SU-DHL-6 (cell line): Measurements from ENCODE around the gene LGALS1.

ENCODE experiments used
- H2AFZ ChIP-seq: fragments of 200-600 bp; sonication (generic); 2 replicates; pipeline ENCODE4 v1.6.1; 2014; ENCODE audit warnings: low read depth, mild to moderate bottlenecking, moderate library complexity, mixed read lengths, antibody characterized with exemption, low read length; ENCODE audit not compliant: severe bottlenecking
- H3F3A ChIP-seq: fragments of 200-600 bp; shearing (Covaris generic); 2 replicates; pipeline ENCODE4 v1.6.0; 2016; ENCODE audit warnings: antibody characterized with exemption, mild to moderate bottlenecking; ENCODE audit not compliant: insufficient read depth
- H3K27ac ChIP-seq: fragments of 200-600 bp; sonication (generic); 2 replicates; pipeline ENCODE4 v1.5.1; 2016; ENCODE audit warnings: low read depth, mild to moderate bottlenecking, low read length, moderate library complexity, mixed read lengths
- H3K27me3 ChIP-seq: fragments of 200-600 bp; sonication (generic), shearing (Covaris generic); 2 replicates; pipeline ENCODE4 v1.6.0; 2014; ENCODE audit warnings: mild to moderate bottlenecking, low read length
- H3K36me3 ChIP-seq: fragments of 200-600 bp; sonication (generic); 2 replicates; pipeline ENCODE4 v1.6.1; 2014; ENCODE audit warnings: mild to moderate bottlenecking, low read length, mixed read lengths
- H3K4me2 ChIP-seq: fragments of 300-600, 200-600 bp; shearing (Covaris generic), sonication (generic); 2 replicates; pipeline ENCODE4 v1.6.0; 2014; ENCODE audit warnings: low read length, low read depth, mild to moderate bottlenecking; ENCODE audit not compliant: poor library complexity, severe bottlenecking
- H3K4me3 ChIP-seq: fragments of 200-600 bp; sonication (generic); 2 replicates; pipeline ENCODE4 v1.5.1; 2014; ENCODE audit warnings: antibody characterized with exemption, low read length, mild to moderate bottlenecking, mixed read lengths; ENCODE audit not compliant: insufficient read depth, poor library complexity, severe bottlenecking
- H3K79me2 ChIP-seq: fragments of 200-600 bp; sonication (generic); 2 replicates; pipeline ENCODE4 v1.6.1; 2014; ENCODE audit warnings: mild to moderate bottlenecking, low read length, moderate library complexity; ENCODE audit not compliant: insufficient read depth
- H3K9ac ChIP-seq: fragments of 200-600 bp; sonication (generic); 2 replicates; pipeline ENCODE4 v1.7.0; 2014; ENCODE audit warnings: mild to moderate bottlenecking, low read length
- H3K9me2 ChIP-seq: fragments of 200-600 bp; sonication (generic); replicated peaks from 2 replicates; pipeline ENCODE4 v1.6.1; 2014; ENCODE audit warnings: low read length; ENCODE audit not compliant: insufficient read depth
- H3K9me3 ChIP-seq: fragments of 200-600 bp; sonication (generic); 2 replicates; pipeline ENCODE4 v1.6.1; 2014; ENCODE audit warnings: low read length, mixed read lengths; ENCODE audit not compliant: insufficient read depth
- H4K20me1 ChIP-seq: fragments of 200-600 bp; sonication (generic); 2 replicates; pipeline ENCODE4 v1.6.1; 2014; ENCODE audit warnings: low read depth, mild to moderate bottlenecking, antibody characterized with exemption, low read length, moderate library complexity, mixed read lengths
- CTCF ChIP-seq: fragments of 200-600 bp; sonication (generic); IDR thresholded peaks from one replicate; pipeline ENCODE4 v1.5.1; 2017; ENCODE audit warnings: antibody characterized with exemption, mild to moderate bottlenecking, low read length, moderate library complexity; ENCODE audit not compliant: insufficient read depth, poor library complexity, severe bottlenecking
- EZH2phosphoT487 ChIP-seq: fragments of 200-600 bp; sonication (generic), shearing (Covaris generic); conservative IDR thresholded peaks from 2 replicates; pipeline ENCODE4 v1.6.1; 2018; ENCODE audit warnings: mild to moderate bottlenecking, antibody characterized with exemption, low read length, moderate library complexity, mixed read lengths

The LGALS1 gene

GRCh38 chr22:37639070-37639760 lies 36.2 kb upstream of the LGALS1 start, which contains the start of gene SH3BP1:
TSS of gene SH3BP1 (plus strand) at chr22:37639669. CDS start at chr22:37639788, 119 bp downstream.
- TF ChIP-seq EZH2phosphoT487 (no peak), CTCF (no peak)
- H3K4me2 ChIP-seq: peak within 1 kb of the TSS; percentile 86
- H3K9me2 ChIP-seq: no peaks in the 10 kb centered on the region
- no peaks in the 10 kb centered on the region for H3K9me3 ChIP-seq
- peak within 1 kb of the TSS; percentile 94 for H3K9ac ChIP-seq
- H4K20me1 ChIP-seq: no peaks in the 10 kb centered on the region
- H2AFZ ChIP-seq: peak within 1 kb of the TSS; percentile 50
- H3K27ac ChIP-seq: peak within 1 kb of the TSS; percentile 81
- peak within 1 kb of the TSS; percentile 86 for H3K4me3 ChIP-seq
- peaks cover 12% of the 10 kb centered on the region for H3K79me2 ChIP-seq
- H3K36me3 ChIP-seq: no peaks in the 10 kb centered on the region
- peaks cover 25% of the 10 kb centered on the region for H3F3A ChIP-seq
- H3K27me3 ChIP-seq: no peaks in the 10 kb centered on the region

- Histone ChIP-seq H2AFZ (peak overlapping the region; percentile 50), H3K79me2 (peaks cover 12% of the 10 kb centered on the region), H3K9ac (peak overlapping the region; percentile 94), H3K36me3 (no peaks in the 10 kb centered on the region), H3K27ac (peak overlapping the region; percentile 81), H3K27me3 (no peaks in the 10 kb centered on the region), H4K20me1 (no peaks in the 10 kb centered on the region), H3K9me2 (no peaks in the 10 kb centered on the region), H3K4me2 (peak overlapping the region; percentile 86), H3K9me3 (no peaks in the 10 kb centered on the region), H3K4me3 (peak overlapping the region; percentile 86), H3F3A (peaks cover 19% of the 10 kb centered on the region; the same call in 1 of the 2 replicates)
- no peak for TF ChIP-seq CTCF
- no peak for TF ChIP-seq EZH2phosphoT487
Observed at GRCh38 chr22:37639771-37640590, 35.5 kb upstream of the LGALS1 start.

GRCh38 chr22:37640591-37641560 lies 34.6 kb upstream of the LGALS1 start:
- H4K20me1 ChIP-seq: no peaks in the 10 kb centered on the region
- H2AFZ ChIP-seq: no peak overlapping the region
- peak overlapping the region; percentile 86 for H3K4me2 ChIP-seq
- no peaks in the 10 kb centered on the region for H3K9me3 ChIP-seq
- peak overlapping the region; percentile 86 for H3K4me3 ChIP-seq
- TF ChIP-seq CTCF: no peak
- no peak for TF ChIP-seq EZH2phosphoT487
- peak overlapping the region; percentile 81 for H3K27ac ChIP-seq
- peak overlapping the region; percentile 94 for H3K9ac ChIP-seq
- peaks cover 19% of the 10 kb centered on the region; the same call in 1 of the 2 replicates for H3F3A ChIP-seq
- no peaks in the 10 kb centered on the region for H3K36me3 ChIP-seq
- H3K79me2 ChIP-seq: peaks cover 12% of the 10 kb centered on the region
- no peaks in the 10 kb centered on the region for H3K9me2 ChIP-seq
- H3K27me3 ChIP-seq: no peaks in the 10 kb centered on the region
